GM18511 (cell line): ENCODE data around the gene FBXO24.
"Not testable (repeated sequence)": the region's sequence is repeated elsewhere in the genome, so short reads cannot be mapped to it uniquely, and the experiment has no call there.

Experiments
- ATAC-seq: cut with Tn5 transposase; IDR thresholded peaks from one replicate; pipeline ENCODE4 v1.9.1; 2021; ENCODE audit warnings: mild to moderate bottlenecking, moderate library complexity; ENCODE audit not compliant: unreplicated experiment

FBXO24 gene, protein sequence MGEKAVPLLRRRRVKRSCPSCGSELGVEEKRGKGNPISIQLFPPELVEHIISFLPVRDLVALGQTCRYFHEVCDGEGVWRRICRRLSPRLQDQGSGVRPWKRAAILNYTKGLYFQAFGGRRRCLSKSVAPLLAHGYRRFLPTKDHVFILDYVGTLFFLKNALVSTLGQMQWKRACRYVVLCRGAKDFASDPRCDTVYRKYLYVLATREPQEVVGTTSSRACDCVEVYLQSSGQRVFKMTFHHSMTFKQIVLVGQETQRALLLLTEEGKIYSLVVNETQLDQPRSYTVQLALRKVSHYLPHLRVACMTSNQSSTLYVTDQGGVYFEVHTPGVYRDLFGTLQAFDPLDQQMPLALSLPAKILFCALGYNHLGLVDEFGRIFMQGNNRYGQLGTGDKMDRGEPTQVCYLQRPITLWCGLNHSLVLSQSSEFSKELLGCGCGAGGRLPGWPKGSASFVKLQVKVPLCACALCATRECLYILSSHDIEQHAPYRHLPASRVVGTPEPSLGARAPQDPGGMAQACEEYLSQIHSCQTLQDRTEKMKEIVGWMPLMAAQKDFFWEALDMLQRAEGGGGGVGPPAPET

DNA sequence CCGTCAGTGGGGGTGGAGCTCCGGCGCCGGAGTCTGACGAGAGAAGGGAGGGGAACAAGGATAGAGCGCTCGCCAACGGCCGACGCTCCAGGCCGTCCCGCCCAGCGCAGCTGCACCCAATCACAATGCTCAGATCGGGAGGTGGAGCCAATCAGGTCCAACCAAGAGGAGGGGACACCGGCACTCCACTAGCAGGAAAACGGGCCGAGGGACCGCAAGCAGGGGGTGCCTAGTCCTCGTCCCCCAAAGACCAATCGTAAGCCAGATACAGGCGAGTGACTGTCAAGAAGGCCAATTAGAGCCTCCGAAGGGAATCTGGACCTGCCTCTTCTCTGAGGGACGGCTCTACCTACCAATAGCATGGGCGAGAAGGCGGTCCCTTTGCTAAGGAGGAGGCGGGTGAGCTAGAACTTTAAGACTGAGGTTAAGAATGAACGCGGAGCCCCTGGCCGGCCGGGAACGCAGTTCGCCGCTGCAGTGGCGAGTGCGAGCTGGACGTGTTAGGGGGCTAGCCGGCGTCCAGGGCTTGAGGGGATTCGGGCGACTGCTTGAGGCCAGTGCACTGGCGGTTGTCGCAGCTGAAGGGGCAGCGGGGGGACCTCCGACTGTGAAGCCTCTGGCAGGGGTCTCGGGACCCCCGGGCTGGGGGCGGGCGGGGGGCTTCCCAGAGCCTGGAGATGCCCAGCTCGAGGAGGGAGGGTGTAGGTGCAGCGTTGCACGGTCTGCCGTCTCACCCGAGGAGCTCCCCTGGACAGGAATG lies at the start of gene FBXO24:
Gene FBXO24, plus strand, starts transcription at position 63 of the 760 bp plus-strand sequence. Its CDS starts 298 bp downstream, at position 361.
- ATAC-seq, result peak; percentile 86

- ATAC-seq, result not testable (repeated sequence)
These were observed 49.4 kb upstream of the FBXO24 start for GRCh38 chr7:100536695-100537094.

- ATAC-seq, result no peak
These were observed 47.8 kb upstream of the FBXO24 start for GRCh38 chr7:100538348-100538653.

DNA sequence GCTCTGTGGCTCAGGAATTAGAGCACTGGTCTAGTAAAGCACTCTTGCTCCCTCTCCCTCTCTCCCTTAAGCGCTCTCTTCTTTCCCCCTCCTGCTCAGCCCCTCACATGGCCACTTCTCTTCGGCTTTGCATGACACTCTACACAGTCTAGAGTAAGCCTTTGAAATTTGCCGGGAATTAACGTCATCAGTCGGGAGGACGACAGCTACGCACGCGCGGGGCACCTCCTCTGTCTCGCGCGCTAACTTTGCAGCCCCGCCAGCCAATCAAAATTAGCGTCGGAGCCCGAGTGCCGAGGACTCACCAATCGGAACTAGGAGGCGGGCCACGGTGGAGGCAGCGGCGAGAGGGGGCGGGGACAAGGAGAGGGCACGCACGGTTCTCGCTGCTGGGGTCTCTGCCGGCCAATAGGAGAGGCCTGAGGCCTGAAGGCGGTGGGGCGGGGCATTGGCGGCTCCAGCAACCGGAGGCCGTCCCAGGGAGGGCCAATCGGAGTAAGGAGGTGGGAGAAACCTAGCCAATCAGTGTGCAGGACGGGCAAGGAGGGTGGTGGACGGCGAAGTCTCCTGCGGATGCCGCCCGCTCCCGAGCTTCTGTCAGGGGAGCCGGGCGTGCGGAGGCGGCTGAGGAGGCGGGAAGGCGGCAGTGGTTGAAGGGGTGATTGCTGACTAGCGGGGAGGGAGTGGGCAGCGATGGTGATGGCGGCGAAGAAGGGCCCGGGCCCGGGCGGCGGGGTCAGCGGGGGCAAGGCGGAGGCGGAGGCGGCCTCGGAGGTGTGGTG lies 47.3 kb upstream of the FBXO24 start, which contains the start of gene AGFG2:
Gene AGFG2, plus strand, starts transcription at position 550 of the 782 bp plus-strand sequence. Its CDS starts 144 bp downstream, at position 694.
- peak; percentile 96 for ATAC-seq

GRCh38 chr7:100539436-100540006 lies 46.6 kb upstream of the FBXO24 start:
- ATAC-seq, result no peak

- ATAC-seq, result no peak
These were observed 45.9 kb upstream of the FBXO24 start for GRCh38 chr7:100540073-100540723.

GRCh38 chr7:100541309-100541708 lies 44.8 kb upstream of the FBXO24 start:
- ATAC-seq, result not testable (repeated sequence)

GRCh38 chr7:100543586-100543985 lies 42.5 kb upstream of the FBXO24 start:
- no peak for ATAC-seq

DNA sequence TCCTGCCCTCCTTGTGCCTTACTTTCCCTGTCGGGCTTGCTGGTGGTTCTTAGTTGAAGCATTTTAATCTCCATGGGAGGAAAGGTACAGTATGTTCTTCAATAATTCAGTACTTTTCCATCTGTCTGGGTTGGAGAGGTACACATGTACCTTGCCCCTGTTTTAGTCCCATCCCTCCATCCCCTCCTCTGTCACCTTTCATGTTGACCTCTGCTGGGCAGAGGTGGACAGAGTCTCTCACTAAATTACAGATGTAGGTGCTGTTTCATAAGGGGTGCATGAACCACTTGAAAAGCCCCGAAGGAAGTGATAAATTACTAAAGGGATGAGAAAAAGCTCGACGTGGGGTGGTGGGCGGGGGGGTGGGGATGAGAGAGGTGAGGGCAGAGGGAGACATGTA lies 41.7 kb upstream of the FBXO24 start:
- ATAC-seq, result no peak

DNA sequence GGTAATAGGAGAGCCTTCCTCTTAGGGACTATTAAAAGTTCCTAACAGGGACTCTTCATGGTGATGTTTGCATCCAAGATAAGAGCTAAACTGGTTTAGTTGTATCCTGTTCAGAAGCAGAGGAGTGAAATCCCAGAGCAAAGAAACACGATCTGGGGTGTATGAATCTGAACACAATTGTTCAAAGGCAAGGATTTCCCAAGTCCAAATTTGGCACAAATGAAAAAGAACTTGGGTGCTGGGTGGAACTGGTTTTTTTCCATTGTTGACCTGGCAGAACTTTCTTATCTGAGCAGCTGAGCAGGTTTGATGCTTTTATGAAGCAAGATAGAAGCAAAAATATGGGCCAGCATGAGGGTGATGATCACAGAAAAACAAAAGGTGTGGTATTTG lies 41.2 kb upstream of the FBXO24 start:
- no peak for ATAC-seq

GRCh38 chr7:100545360-100546128 lies 40.6 kb upstream of the FBXO24 start:
- ATAC-seq, result peak; percentile 66

- ATAC-seq, result peak; percentile 50
These were observed 39.8 kb upstream of the FBXO24 start for GRCh38 chr7:100546129-100546925.

DNA sequence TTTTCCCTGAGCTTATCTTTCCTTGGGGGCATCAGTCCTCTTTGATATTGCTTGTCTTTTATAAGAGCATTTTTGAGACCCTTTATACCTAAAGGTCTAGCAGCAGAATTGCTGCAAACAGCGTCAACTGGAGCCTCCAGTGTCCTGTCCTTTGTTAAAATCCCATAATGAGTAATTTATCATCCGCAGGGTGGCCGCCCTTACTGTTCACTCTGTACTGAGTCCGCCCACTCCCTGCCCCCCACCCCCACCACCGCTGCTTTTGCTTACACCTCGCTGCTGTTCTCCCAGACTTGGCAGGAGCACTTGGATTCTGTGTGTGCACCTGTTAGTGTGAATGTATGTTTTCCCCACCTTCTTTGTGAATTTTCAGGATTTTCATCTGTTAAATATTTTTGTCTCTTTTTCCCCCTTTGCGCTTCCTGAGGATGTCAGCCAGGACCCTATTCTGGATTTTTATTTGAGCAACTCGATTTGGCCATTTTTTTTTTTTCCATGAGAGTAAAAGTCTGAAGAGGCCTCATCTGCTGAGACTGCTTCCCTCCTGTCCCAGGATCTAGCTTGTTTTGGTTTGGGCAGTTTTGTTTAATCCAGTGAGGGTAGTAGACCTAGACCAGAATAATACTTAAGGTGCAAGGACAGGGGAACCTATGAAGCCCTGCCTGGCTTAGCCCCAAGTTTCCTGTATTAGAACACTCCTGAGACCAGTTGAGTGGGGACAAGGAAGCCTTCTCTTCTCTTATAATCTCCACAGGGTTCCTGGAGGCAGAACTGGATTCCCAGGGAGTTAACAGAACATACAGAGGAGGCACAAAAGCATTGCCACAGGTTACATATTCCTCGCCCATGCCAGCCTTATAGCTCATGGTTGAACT lies 39.0 kb upstream of the FBXO24 start:
- ATAC-seq, result no peak

DNA sequence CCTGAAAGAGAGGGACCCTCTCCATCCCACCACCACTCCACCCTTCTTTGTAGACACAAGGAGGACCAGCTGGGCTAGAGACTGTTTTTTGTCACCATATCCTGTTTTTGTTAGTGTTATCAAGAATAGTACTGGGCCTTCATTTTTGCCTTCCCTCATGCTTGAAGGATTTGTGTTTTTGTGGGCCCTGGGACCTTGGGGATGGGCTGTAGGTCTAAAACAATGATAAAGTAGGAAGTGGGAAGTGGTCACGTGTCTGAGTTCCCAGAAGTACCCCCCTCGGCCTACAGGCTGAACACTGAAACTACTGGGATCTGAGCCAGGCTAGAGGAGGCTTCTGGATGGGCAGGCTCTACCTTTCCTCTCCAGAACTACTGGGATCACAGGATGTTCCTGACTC lies 38.3 kb upstream of the FBXO24 start:
- no peak for ATAC-seq

GRCh38 chr7:100548446-100548845 lies 37.7 kb upstream of the FBXO24 start:
- ATAC-seq, result not testable (repeated sequence)

GRCh38 chr7:100552532-100552931 lies 33.6 kb upstream of the FBXO24 start:
- no peak for ATAC-seq

- no peak for ATAC-seq
These were observed 33.1 kb upstream of the FBXO24 start for GRCh38 chr7:100553032-100553431.

GRCh38 chr7:100555701-100556100 lies 30.4 kb upstream of the FBXO24 start:
- ATAC-seq, result no peak
